Common myeloid progenitor, CD34-positive (primary cell): ENCODE results near the gene FBXW7.

Source experiments
- CTCF ChIA-PET: fragments of 350-600 bp; sonication (Branson Sonifier 250); formaldehyde crosslinking; loops from one replicate; lab custom pipeline; 2021; ENCODE audit warnings: antibody characterized with exemption; lab: Charles Lee
- POLR2A ChIA-PET: fragments of 350-600 bp; sonication (Branson Sonifier 250); formaldehyde crosslinking; loops from one replicate; lab custom pipeline; 2021; ENCODE audit warnings: antibody characterized with exemption; lab: Charles Lee
- DNase-seq, 3 donors: peaks; one replicate each; pipeline versions ENCODE4 v3.0.0 to v3.0.0-alpha.2; 2013
- H3K27ac ChIP-seq, 2 experiments: 1 replicate in 1 of 2; 2 replicates in 1 of 2; pipeline ENCODE4 v1.7.0; 2013; ENCODE audit warnings: inconsistent platforms in 2 of 2, low read length in 2 of 2, mild to moderate bottlenecking in 2 of 2, low read depth in 1 of 2, moderate library complexity in 1 of 2; ENCODE audit not compliant: severe bottlenecking in 2 of 2, insufficient read depth in 1 of 2, poor library complexity in 1 of 2
- H3K27me3 ChIP-seq, 5 experiments: replicated peaks in 2 of 5; 1 replicate in 3 of 5; 2 replicates in 2 of 5; pipeline versions ENCODE4 v1.6.1 to v1.7.0; 2013; ENCODE audit warnings: low read length in 4 of 5, mild to moderate bottlenecking in 2 of 5, moderate library complexity in 2 of 5, inconsistent platforms in 1 of 5; ENCODE audit not compliant: insufficient read depth in 5 of 5, control insufficient read depth in 4 of 5
- H3K36me3 ChIP-seq, 4 experiments: 1 replicate in 2 of 4; 2 replicates in 2 of 4; pipeline versions ENCODE4 v1.6.1 to v1.7.0; 2013; ENCODE audit warnings: low read length in 3 of 4, control low read depth in 1 of 4, mild to moderate bottlenecking in 1 of 4; ENCODE audit not compliant: control insufficient read depth in 4 of 4, insufficient read depth in 4 of 4
- H3K4me1 ChIP-seq, 4 experiments: 1 replicate in 3 of 4; 2 replicates in 1 of 4; pipeline versions ENCODE4 v1.6.1 to v1.7.1; 2013; ENCODE audit warnings: low read length in 3 of 4, mild to moderate bottlenecking in 3 of 4, control low read depth in 1 of 4, inconsistent platforms in 1 of 4, moderate library complexity in 1 of 4; ENCODE audit not compliant: control insufficient read depth in 4 of 4, insufficient read depth in 4 of 4; ENCODE audit errors: control extremely low read depth in 1 of 4
- H3K4me3 ChIP-seq, 7 experiments: 1 replicate in 4 of 7; 2 replicates in 3 of 7; pipeline versions ENCODE4 v1.5.1 to v1.7.0; 2013; ENCODE audit warnings: mild to moderate bottlenecking in 7 of 7, low read length in 6 of 7, moderate library complexity in 6 of 7, inconsistent platforms in 2 of 7, low read depth in 2 of 7, control low read depth in 1 of 7; ENCODE audit not compliant: insufficient read depth in 4 of 7, control insufficient read depth in 1 of 7; ENCODE audit errors: extremely low read depth in 1 of 7
- H3K9me3 ChIP-seq, 5 experiments: 1 replicate in 4 of 5; 2 replicates in 1 of 5; pipeline versions ENCODE4 v1.6.1 to v1.7.1; 2013; ENCODE audit warnings: low read length in 4 of 5, mild to moderate bottlenecking in 2 of 5, inconsistent platforms in 1 of 5, low read depth in 1 of 5, moderate library complexity in 1 of 5; ENCODE audit not compliant: control insufficient read depth in 4 of 5, insufficient read depth in 2 of 5; ENCODE audit errors: control extremely low read depth in 1 of 5
- WGBS: methylation state at CpG from one replicate; pipeline ENCODE4 v1.1.5; 2013; ENCODE audit not compliant: insufficient coverage; 5-methylcytosine and 5-hydroxymethylcytosine counted together

Gene FBXW7

GRCh38 chr4:152296386-152296785 is 239.5 kb downstream of the FBXW7 start:
- ChIA-PET POLR2A (no interaction called here), CTCF (no interaction called here)
- H3K4me1 ChIP-seq: no peaks in the 10 kb centered on the region
- no peak overlapping the region for H3K4me3 ChIP-seq
- peaks cover 0 to 2% (median 0%) of the 10 kb centered on the region in 5 experiments for H3K27me3 ChIP-seq
- DNase-seq: no peak
- no peaks in the 10 kb centered on the region for H3K36me3 ChIP-seq
- no peak overlapping the region for H3K27ac ChIP-seq
- no peaks in the 10 kb centered on the region for H3K9me3 ChIP-seq

GRCh38 chr4:152294765-152295164 is 241.1 kb downstream of the FBXW7 start:
- Histone ChIP-seq H3K27ac (no peak overlapping the region), H3K9me3 (no peaks in the 10 kb centered on the region), H3K4me3 (no peak overlapping the region), H3K27me3 (peaks cover 0 to 2% (median 0%) of the 10 kb centered on the region in 5 experiments), H3K36me3 (no peaks in the 10 kb centered on the region), H3K4me1 (no peaks in the 10 kb centered on the region)
- POLR2A ChIA-PET: no interaction called here
- 86% methylated on average over 2 of the region's 5 CpGs for WGBS
- CTCF ChIA-PET: no interaction called here
- DNase-seq: no peak

- Histone ChIP-seq H3K27ac (no peak overlapping the region), H3K36me3 (no peaks in the 10 kb centered on the region), H3K9me3 (no peaks in the 10 kb centered on the region), H3K4me3 (no peak overlapping the region), H3K27me3 (no peaks in the 10 kb centered on the region), H3K4me1 (no peaks in the 10 kb centered on the region)
- 91% methylated on average over 3 of the region's 3 CpGs for WGBS
- CTCF ChIA-PET: no interaction called here
- no peak for DNase-seq
- POLR2A ChIA-PET: no interaction called here
Observed at GRCh38 chr4:152294331-152294730, 241.6 kb downstream of the FBXW7 start.

GRCh38 chr4:152293527-152293926 is 242.4 kb downstream of the FBXW7 start:
- ChIA-PET CTCF (no interaction called here), POLR2A (no interaction called here)
- DNase-seq: no peak
- no peaks in the 10 kb centered on the region for H3K36me3 ChIP-seq
- H3K27me3 ChIP-seq: no peaks in the 10 kb centered on the region
- H3K4me1 ChIP-seq: no peaks in the 10 kb centered on the region
- H3K4me3 ChIP-seq: no peak overlapping the region
- WGBS: 100% methylated on average over 5 of the region's 5 CpGs
- no peaks in the 10 kb centered on the region for H3K9me3 ChIP-seq
- H3K27ac ChIP-seq: no peak overlapping the region

- Histone ChIP-seq H3K36me3 (no peaks in the 10 kb centered on the region), H3K9me3 (no peaks in the 10 kb centered on the region), H3K27me3 (no peaks in the 10 kb centered on the region), H3K27ac (no peak overlapping the region), H3K4me1 (no peaks in the 10 kb centered on the region), H3K4me3 (no peak overlapping the region)
- 100% methylated on average over 2 of the region's 3 CpGs for WGBS
- CTCF ChIA-PET: no interaction called here
- POLR2A ChIA-PET: no interaction called here
- no peak for DNase-seq
Observed at GRCh38 chr4:152290366-152290921, 245.4 kb downstream of the FBXW7 start.

GRCh38 chr4:152289941-152290340 is 246.0 kb downstream of the FBXW7 start:
- DNase-seq: no peak
- no peaks in the 10 kb centered on the region for H3K36me3 ChIP-seq
- H3K27ac ChIP-seq: no peak overlapping the region
- WGBS: 100% methylated on average over 2 of the region's 4 CpGs
- ChIA-PET CTCF (interaction anchor here (0.7 kb wide), 1 partner anchor 11 kb away, joined by 3 read pairs; no protein-coding TSS in a partner anchor), POLR2A (no interaction called here)
- no peaks in the 10 kb centered on the region for H3K27me3 ChIP-seq
- no peak overlapping the region for H3K4me3 ChIP-seq
- H3K4me1 ChIP-seq: no peaks in the 10 kb centered on the region
- H3K9me3 ChIP-seq: no peaks in the 10 kb centered on the region

- 100% methylated on average over 3 of the region's 3 CpGs for WGBS
- CTCF ChIA-PET: interaction anchor here (0.7 kb wide), 1 partner anchor 11 kb away, joined by 3 read pairs; no protein-coding TSS in a partner anchor
- no peaks in the 10 kb centered on the region for H3K36me3 ChIP-seq
- H3K9me3 ChIP-seq: no peaks in the 10 kb centered on the region
- POLR2A ChIA-PET: interaction anchor here (0.7 kb wide), 1 partner anchor 573 kb away, joined by 6 read pairs; no protein-coding TSS in a partner anchor
- no peaks in the 10 kb centered on the region for H3K4me1 ChIP-seq
- no peaks in the 10 kb centered on the region for H3K27me3 ChIP-seq
- no peak for DNase-seq
- no peak overlapping the region for H3K27ac ChIP-seq
- H3K4me3 ChIP-seq: no peak overlapping the region
Observed at GRCh38 chr4:152289541-152289940, 246.4 kb downstream of the FBXW7 start.
